Hematopoietic multipotent progenitor cell (in vitro differentiated cells): Measurements from ENCODE around the gene SMARCAL1. TPM values are rescaled to one million over a fixed set of nuclear protein-coding genes. Genes with fewer than 3 reads are reported as not detected.

Source experiments
- DNase-seq, 3 donors: peaks; one replicate each; pipeline ENCODE4 v3.0.0-alpha.2; 2011 to 2015; ENCODE audit warnings: low read depth in 2 of 3, low spot score in 2 of 3
- total RNA-seq: library from RNA; depleted of rRNA; stranded (reverse); fragments of >200 nt; gene quantifications from one replicate; pipeline ENCODE4 v1.2.3, GENCODE V29; 2012

SMARCAL1 gene
- total RNA-seq, 1 donor: 28.0 TPM

DNA sequence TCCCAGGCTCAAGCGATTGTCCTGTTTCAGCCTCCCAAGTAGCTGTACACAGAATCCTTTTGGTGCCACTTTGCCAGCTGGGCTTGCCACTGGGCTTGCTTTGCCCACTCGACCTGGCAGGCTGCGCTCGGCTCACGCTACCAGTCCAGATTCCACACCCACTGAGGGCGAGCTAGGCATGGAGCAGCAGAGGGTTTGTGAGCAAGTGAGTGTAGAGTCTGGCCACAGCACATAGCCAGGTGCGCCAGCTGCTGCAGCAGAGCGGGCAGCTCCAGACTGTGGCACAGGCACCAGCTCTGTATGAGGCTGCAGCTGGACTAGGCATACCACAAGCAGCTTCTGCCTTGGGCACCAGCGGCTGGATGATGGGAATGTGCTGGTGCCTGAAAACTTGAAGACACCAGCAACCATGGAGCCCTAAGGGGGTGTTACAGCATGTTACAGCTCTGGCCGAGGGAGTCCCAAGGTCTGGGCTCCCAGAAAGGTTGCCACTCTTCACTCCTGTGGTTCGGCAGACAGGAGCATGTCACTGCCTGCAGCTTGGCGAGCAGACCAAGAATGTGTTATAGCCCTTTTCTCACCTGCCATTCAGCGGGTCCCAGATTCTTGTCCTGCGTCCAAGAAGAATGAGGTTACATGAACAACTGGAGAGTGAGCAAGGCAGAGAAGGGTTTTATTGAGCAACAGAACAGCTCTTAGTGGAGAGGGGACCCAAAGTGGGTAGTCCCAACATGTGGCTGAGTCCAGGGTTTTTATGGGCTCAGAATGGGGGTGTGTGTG is 12.9 kb downstream of the SMARCAL1 start:
- no peak for DNase-seq

DNA sequence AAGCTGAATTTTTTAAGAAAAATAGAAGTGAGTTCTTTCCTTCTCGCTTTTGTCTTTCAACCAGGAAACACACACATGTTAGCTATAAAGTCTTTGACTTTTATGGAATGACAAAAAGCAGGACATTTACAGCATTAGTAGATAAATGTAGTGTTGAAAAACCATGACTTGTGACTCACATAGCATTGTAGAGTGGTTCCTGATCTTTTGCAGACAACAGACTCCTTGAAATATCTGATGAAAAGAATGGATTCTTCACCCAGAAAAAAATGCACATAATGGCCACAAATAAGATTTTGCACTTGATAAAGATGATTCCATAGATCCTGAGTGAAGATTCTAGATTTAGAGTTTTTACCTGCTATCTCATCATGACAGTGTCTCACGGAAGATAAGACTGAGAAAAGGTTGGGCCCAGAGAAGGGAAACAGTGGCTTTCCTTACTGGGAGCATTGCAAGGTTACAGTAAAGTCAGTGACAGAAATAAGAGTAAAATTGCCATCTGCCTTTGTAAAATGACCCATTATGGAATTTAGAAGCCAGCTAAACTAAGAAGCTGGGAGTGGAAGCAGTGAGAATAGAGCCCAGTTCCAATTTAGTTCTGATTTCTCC is 14.0 kb downstream of the SMARCAL1 start:
- DNase-seq: no peak

DNA sequence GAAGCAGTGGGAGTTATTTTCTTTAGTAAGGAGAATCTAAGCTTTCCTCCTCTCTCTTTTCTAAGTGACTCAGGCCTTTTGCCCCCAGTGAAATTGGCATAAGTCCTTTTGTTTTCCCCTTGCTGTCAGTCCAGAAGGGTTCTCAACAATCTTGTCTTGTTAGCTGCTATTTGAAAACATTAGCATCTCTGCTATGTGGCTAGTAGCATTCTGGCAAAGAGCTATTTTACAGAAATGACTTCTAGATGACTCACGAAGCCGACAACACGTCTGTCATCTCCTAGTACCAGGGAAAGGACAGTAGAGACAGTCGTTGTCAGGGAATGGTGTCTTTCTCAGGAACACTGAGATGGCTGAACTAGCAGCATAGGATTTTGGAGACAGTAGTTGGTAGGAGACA is 14.7 kb downstream of the SMARCAL1 start:
- no peak for DNase-seq

DNA sequence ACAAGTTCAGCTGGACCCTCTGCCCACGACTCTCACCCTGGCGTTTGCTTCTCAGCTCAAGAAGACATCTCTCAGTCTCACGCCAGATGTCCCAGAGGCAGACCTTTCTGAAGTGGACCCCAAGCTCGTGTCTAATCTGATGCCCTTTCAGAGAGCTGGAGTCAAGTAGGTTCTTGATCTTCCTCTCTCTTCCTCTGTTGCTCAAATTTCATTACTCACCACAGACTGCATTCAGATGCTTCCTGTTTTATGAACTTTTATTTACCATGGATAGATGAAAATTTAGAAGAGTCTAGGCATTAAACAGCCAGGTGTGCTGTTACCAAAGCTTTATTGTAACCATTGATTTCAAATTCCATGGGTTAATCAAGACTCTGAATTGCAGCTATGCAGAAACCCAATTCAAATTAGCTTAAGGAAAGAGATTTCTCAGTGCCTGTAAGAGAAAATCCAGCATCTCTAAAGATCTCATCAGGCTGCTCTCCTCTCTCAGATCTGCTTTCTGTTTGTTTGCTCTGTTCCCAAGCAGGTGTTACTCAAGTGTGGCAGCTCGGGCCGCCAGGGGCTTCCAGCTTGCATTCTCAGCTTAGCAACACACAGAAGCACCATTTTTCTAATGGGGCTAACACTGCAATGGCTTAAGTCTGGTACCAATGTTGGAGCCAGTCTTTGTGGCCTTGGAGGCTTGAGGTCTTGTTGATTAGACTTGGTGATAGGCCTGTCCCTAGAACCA is 16.5 kb downstream of the SMARCAL1 start:
- DNase-seq: peak in 1 of 3 donors; percentile 32

GRCh38 chr2:216429428-216429827 is 17.1 kb downstream of the SMARCAL1 start:
- DNase-seq: peak in 1 of 3 donors; percentile 57

DNA sequence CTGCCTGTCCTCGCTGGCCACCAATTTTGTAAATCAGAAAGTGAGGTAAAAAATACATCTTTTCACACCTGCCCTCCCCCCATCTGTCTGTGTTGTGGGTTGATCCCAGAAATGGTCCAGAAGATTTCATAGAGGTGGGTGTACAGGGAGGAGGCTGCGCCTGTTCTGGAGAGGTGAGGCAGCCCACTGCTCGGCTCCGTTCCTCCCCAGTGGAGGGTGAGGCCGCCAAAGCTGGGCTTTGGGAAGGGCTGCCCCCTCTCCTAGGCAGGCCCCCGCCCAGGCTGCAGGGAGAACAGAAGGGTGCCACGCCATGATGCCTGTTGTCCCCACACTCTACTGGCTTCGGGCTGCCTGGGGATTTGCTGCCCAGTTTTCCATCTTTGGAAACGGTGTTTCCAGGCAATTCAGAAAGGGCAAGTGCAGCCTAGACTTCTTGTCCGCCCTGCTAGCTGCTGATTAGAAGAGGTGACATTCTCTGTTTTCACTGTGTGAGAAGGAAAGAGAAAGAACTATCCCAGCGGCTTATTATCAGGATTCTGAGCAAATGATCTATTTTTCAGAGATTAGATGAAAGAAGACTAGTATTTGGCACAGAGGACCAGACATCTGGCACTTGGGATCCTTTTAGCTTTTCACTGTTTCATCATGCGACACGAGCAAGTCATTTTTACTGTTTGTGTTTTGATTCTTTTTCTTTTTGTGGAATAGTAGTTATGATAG is 18.7 kb downstream of the SMARCAL1 start:
- DNase-seq: no peak

- no peak for DNase-seq
These were observed 19.2 kb downstream of the SMARCAL1 start for GRCh38 chr2:216431531-216431856.

DNA sequence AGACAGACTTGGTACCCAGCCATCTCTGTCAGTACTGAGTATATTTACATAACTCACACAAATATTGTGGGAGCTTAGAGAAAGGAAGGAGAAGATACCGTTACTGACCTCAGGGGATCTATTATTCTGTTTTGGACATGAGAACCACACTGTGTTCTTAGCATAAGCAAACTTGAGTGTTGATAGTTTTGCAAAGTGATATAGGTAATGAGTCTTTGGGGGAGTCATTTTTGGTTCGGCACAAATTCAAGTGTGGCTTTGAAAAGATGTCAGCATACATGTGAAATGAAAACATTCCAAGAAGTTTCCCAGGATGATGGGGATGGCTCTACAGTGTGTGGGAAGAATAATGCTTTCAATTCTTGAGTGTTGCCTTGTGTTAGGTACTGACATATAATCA is 24.1 kb downstream of the SMARCAL1 start:
- no peak for DNase-seq

DNA sequence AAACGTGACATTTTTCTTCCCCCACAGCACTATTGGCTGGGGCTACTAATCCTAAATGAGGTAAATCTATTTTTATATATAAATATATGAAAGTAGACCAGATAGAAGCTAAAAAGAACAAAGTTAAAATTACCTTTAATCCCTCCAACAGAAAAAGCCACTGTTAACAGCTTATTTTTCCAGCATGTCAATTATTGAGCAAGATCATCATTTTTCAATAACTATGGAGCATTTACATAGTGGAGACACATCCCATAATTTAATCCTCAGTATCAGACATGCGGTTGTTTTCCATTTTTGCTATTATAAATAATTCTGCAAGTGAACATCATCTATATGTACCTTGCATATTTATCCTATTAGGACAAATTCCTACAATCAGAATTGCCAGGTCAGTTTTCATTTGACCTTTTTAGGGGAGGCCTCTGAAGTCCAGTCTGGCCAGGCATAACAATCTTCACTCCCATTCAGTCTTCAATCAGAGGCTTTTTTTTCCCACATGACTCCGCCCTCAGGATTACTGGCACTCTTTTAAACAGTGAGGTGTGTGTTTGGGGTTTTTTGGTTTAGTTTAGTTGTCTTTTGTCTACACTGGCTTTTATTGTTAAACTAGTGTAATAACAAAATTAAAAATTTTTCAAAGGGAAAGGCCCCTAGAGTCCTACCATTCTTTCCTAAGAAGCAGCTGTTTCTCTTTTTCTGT is 29.2 kb downstream of the SMARCAL1 start:
- no peak for DNase-seq

DNA sequence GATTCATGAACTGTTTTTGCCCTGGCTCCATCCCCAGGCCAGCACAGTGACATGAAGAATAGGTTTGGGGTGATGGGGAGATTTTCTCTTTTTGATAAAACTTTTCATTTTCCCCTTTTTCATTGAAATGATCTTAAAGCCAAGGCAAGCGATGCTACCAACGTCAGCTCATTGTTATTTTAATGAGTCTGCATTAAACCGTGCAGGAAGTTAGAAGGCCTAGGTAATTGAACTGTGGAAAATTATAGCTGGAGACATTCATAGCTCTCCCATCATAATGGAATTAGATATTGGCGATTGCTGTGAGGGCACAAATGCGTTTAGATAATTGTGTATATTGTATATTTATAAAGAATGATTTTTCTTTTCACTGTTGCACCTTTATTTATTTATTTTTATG is 33.2 kb downstream of the SMARCAL1 start:
- no peak for DNase-seq

DNA sequence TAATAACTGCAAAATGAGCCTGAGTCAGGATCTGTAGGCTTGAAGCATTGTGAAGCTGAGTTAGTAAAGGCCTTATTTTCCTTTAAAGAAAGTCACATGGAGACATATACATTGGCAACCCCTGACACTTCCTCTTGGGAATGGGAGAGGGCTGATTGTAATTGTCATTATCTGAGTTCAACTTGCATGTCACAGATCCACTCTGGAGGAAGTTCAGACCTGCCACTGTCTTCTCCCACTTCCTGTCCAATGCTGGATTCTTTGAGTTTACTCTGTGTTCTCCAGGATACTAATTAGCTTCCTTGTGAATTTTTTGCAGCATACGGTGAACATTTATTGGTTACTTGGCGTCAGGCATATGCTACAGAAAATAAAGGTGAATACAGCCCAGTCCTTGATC is 34.1 kb downstream of the SMARCAL1 start:
- no peak for DNase-seq

GRCh38 chr2:216447293-216447692 is 35.0 kb downstream of the SMARCAL1 start:
- no peak for DNase-seq

- DNase-seq: no peak
These were observed 36.5 kb downstream of the SMARCAL1 start for GRCh38 chr2:216448829-216449228.

- DNase-seq: no peak
These were observed 38.1 kb downstream of the SMARCAL1 start for GRCh38 chr2:216450346-216450745.

GRCh38 chr2:216450784-216451183 is 38.5 kb downstream of the SMARCAL1 start:
- no peak for DNase-seq

DNA sequence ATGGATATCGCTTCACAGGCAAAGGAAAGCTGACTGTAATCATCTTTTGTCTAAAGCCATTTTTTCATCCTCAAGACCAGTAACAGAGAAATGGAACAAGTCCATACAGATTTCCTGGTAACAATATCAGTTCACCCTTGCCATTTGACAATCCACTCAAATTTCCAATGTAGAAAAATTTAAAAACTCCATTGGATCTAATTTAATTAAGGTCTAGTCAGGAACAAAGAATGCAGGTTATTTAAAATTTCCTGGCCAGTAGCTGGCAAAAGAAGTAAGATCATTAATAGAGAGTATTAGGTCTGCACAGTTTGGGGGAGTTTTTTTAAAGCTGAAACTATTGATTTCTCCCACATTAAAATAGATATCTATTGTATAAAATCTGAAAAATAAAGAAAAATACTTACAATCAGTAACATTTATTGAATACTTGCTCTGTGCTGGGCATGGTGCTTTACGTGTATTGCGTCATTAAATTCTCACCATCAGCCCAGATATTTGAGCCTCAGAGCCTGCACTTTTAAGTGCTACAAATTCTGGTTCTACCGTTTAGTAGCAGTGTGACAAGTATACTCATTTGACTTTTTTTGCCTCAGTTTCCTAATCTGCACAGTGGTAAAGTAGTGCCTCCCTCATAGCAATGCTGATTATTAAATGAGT is 41.8 kb downstream of the SMARCAL1 start:
- DNase-seq: no peak

- DNase-seq: no peak
These were observed 50.9 kb downstream of the SMARCAL1 start for GRCh38 chr2:216463148-216463547.

DNA sequence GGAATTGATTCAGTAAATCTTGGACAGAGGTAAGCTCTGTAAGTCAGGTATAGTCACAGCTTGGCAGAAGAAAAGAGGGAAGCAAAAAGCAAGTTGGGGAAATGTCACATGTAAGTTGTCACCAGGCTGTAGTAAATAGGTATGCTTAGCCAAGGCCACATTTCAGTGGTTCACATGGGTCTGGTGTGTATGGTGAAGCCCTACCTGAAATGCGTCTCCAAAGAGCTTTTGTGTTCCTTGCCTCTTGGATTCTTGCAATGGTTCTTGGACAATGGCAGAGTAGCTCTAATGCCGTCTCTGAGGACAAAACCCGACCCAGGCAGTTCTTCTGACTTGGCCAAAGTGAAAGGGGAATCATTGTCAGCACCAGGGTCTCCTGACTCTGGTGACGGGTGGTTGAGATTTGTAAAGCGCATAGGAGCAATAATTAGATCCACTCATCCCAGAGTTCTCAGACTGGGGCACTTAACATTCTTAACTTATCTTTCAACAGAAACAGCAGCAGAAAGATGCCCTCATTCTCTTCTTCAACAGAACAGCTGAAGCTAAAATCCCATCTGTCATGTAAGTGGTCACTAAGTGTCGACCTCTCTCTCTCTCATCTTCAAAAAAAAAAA is 51.9 kb downstream of the SMARCAL1 start:
- no peak for DNase-seq

DNA sequence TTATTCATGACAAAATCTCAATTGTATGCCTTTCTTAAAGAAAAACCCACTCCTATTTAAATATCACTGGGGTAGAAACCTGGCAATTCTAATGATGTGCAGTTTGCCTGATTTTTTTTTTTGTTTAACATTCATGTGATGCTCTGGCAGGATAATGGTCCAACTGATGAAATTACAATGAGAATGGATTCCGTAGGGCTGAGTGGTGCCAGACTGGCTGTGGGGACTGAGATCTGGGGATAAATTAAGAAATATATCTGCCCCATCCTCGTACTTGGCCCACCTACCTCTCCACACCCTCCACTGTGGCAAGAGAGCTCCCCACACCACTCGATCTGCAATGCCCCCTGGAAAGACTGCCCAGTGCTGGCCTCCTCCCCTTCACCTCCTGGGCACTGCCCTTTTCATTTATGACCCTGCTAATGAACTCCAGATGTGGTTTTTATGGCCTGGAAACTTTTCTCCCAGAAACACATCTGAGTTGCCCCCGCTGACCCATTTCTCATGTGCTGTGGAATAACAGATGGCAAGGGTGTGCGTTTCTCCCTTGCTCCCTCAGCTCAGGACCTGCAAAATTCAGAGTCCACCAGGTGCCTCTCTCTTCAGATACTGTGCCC is 53.4 kb downstream of the SMARCAL1 start:
- no peak for DNase-seq
